CD4-positive, alpha-beta T cell (primary cell): ENCODE results near the gene PSMC2. TPM values are rescaled to one million over a fixed set of nuclear protein-coding genes. Genes with fewer than 3 reads are reported as not detected.

Experiments
- ATAC-seq: fragments of 200-7000 bp; cut with Tn5 transposase; one replicate; pipeline ENCODE4 v1.10.0; 2022; ENCODE audit warnings: mild to moderate bottlenecking; ENCODE audit not compliant: poor library complexity
- CTCF ChIA-PET: fragments of 350-600 bp; sonication (Branson Sonifier 250); formaldehyde crosslinking; loops from one replicate; lab custom pipeline; 2021; ENCODE audit warnings: antibody characterized with exemption, inconsistent platforms; lab: Charles Lee
- POLR2A ChIA-PET: fragments of 350-600 bp; sonication (Branson Sonifier 250); formaldehyde crosslinking; loops from one replicate; lab custom pipeline; 2021; ENCODE audit warnings: antibody characterized with exemption, inconsistent platforms; lab: Charles Lee
- DNase-seq, 14 experiments: peaks; one replicate each; pipeline ENCODE4 v3.0.0-alpha.2; 2013 to 2020; ENCODE audit warnings: mixed read lengths in 2 of 14
- H3K27ac ChIP-seq, 2 donors: one replicate each; pipeline versions ENCODE4 v1.5.1 to v1.7.0; 2013; ENCODE audit warnings: low read length in 2 of 2, low read depth in 1 of 2, mild to moderate bottlenecking in 1 of 2
- H3K27me3 ChIP-seq, 2 experiments: 1 replicate in 1 of 2; 2 replicates in 1 of 2; pipeline versions ENCODE4 v1.6.1 to v1.7.0; 2013; ENCODE audit warnings: low read length in 2 of 2, control low read depth in 1 of 2, mild to moderate bottlenecking in 1 of 2, moderate library complexity in 1 of 2; ENCODE audit not compliant: insufficient read depth in 2 of 2, control insufficient read depth in 1 of 2
- H3K36me3 ChIP-seq: one replicate; pipeline ENCODE4 v1.6.1; 2013; ENCODE audit warnings: low read length, control low read depth; ENCODE audit not compliant: insufficient read depth
- H3K4me1 ChIP-seq: one replicate; pipeline ENCODE4 v1.6.1; 2013; ENCODE audit warnings: low read length, control low read depth; ENCODE audit not compliant: insufficient read depth
- H3K4me3 ChIP-seq: one replicate; pipeline ENCODE4 v1.5.1; 2013; ENCODE audit warnings: mild to moderate bottlenecking, low read length, moderate library complexity
- H3K9me3 ChIP-seq, 2 experiments: 1 replicate in 1 of 2; 2 replicates in 1 of 2; pipeline versions ENCODE4 v1.6.1 to v1.7.0; 2013; ENCODE audit warnings: low read length in 2 of 2, mild to moderate bottlenecking in 2 of 2, control low read depth in 1 of 2, moderate library complexity in 1 of 2; ENCODE audit not compliant: control insufficient read depth in 1 of 2, insufficient read depth in 1 of 2
- H3K27ac Mint-ChIP-seq: one replicate; pipeline ENCODE4 v1.8.0; 2020; ENCODE audit warnings: mixed read lengths
- H3K27me3 Mint-ChIP-seq: one replicate; pipeline ENCODE4 v1.8.0; 2021; ENCODE audit warnings: mixed read lengths
- H3K36me3 Mint-ChIP-seq: one replicate; pipeline ENCODE4 v1.8.0; 2021; ENCODE audit warnings: low read depth, mixed read lengths
- H3K4me1 Mint-ChIP-seq: one replicate; pipeline ENCODE4 v1.8.0; 2021; ENCODE audit warnings: low read depth, mixed read lengths
- H3K4me3 Mint-ChIP-seq: one replicate; pipeline ENCODE4 v1.8.0; 2020; ENCODE audit warnings: mild to moderate bottlenecking, mixed read lengths
- H3K9me3 Mint-ChIP-seq: one replicate; pipeline ENCODE4 v1.8.0; 2020; ENCODE audit warnings: mixed read lengths
- intact Hi-C, 2 experiments: fragments of 100-400 bp; cut with DNase I in 1 of 2; cut with micrococcal nuclease in 1 of 2; formaldehyde crosslinking; loops; one replicate each; pipeline versions ENCODE4 v1.15.1 to v1.9.0; 2023 to 2025; cut with DNase I, micrococcal nuclease
- total RNA-seq, 174 experiments: library from RNA in 2 of 174; stranded (reverse) in 2 of 174; gene quantifications; one replicate each; pipeline ENCODE4 v1.2.3 and lab custom pipeline; 2021 to 2026
- TF ChIP-seq, protein P1 (sequence below): fragments of 200-600 bp; IDR thresholded peaks from one replicate; pipeline ENCODE4 v1.8.0; 2022; ENCODE audit warnings: antibody characterized with exemption, mild to moderate bottlenecking

Gene PSMC2
- total RNA-seq, 2 experiments from 2014 or later: 101 to 102 TPM

DNA sequence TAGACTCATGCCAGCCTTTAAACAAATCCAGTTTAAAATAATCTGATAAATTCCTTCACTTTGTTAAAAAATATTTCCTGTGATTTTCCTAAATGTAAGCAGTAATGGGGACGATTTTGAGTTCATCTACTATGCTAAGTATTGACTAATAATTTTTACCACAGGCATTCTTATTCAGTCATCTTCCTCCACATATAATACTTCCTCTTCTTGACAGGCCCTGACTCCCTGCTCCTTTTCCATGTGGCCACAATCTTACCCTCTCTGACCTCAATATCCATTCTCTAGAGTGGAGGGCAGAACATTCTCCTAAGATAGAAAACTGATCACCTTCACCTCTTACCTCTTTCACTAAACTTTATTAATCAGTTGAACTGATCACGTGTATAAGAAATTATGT lies 10.7 kb upstream of the PSMC2 start:
- ChIA-PET POLR2A (no interaction called here), CTCF (no interaction called here)
- Mint-ChIP-seq H3K27ac (no peak overlapping the region), H3K4me3 (no peak overlapping the region), H3K36me3 (peaks cover 74% of the 10 kb centered on the region), H3K27me3 (no peaks in the 10 kb centered on the region), H3K4me1 (peaks cover 32% of the 10 kb centered on the region), H3K9me3 (no peaks in the 10 kb centered on the region)
- no peak for DNase-seq
- Histone ChIP-seq H3K9me3 (no peaks in the 10 kb centered on the region), H3K4me1 (no peaks in the 10 kb centered on the region), H3K27me3 (no peaks in the 10 kb centered on the region), H3K27ac (no peak overlapping the region), H3K4me3 (no peak overlapping the region), H3K36me3 (peaks cover 68% of the 10 kb centered on the region)
- TF ChIP-seq, protein P1, sequence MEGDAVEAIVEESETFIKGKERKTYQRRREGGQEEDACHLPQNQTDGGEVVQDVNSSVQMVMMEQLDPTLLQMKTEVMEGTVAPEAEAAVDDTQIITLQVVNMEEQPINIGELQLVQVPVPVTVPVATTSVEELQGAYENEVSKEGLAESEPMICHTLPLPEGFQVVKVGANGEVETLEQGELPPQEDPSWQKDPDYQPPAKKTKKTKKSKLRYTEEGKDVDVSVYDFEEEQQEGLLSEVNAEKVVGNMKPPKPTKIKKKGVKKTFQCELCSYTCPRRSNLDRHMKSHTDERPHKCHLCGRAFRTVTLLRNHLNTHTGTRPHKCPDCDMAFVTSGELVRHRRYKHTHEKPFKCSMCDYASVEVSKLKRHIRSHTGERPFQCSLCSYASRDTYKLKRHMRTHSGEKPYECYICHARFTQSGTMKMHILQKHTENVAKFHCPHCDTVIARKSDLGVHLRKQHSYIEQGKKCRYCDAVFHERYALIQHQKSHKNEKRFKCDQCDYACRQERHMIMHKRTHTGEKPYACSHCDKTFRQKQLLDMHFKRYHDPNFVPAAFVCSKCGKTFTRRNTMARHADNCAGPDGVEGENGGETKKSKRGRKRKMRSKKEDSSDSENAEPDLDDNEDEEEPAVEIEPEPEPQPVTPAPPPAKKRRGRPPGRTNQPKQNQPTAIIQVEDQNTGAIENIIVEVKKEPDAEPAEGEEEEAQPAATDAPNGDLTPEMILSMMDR: no peak
- ATAC-seq: no peak
- intact Hi-C loops: no loop called here

DNA sequence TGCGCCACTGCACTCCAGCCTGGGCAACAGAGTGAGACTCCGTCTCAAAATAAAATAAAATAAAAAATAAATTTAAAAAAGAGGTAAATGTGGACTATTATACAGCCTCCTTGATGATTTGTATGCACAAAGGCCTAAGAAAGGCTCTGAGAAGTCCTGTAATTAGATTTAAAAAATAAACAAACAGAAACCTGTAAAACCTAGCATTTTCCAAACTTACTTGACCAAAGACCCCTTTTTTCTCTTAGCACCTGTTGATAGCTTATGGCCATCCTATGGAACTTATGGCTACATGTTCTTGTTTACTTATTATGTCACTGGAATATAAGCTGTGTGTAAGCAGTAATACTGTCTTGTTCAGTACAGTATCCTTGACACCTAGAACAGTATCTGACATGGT lies 8.6 kb upstream of the PSMC2 start:
- Histone ChIP-seq H3K4me1 (peaks cover 9% of the 10 kb centered on the region), H3K36me3 (peaks cover 64% of the 10 kb centered on the region), H3K27me3 (no peaks in the 10 kb centered on the region), H3K27ac (no peak overlapping the region), H3K9me3 (no peaks in the 10 kb centered on the region), H3K4me3 (no peak overlapping the region)
- no peaks in the 10 kb centered on the region for H3K27me3 Mint-ChIP-seq
- H3K27ac Mint-ChIP-seq: no peak overlapping the region
- ChIA-PET POLR2A (no interaction called here), CTCF (no interaction called here)
- H3K4me3 Mint-ChIP-seq: no peak overlapping the region
- DNase-seq: no peak
- intact Hi-C loops: no loop called here
- H3K9me3 Mint-ChIP-seq: no peaks in the 10 kb centered on the region
- TF ChIP-seq, protein P1: no peak
- H3K4me1 Mint-ChIP-seq: peaks cover 38% of the 10 kb centered on the region
- no peak for ATAC-seq
- peaks cover 70% of the 10 kb centered on the region for H3K36me3 Mint-ChIP-seq

DNA sequence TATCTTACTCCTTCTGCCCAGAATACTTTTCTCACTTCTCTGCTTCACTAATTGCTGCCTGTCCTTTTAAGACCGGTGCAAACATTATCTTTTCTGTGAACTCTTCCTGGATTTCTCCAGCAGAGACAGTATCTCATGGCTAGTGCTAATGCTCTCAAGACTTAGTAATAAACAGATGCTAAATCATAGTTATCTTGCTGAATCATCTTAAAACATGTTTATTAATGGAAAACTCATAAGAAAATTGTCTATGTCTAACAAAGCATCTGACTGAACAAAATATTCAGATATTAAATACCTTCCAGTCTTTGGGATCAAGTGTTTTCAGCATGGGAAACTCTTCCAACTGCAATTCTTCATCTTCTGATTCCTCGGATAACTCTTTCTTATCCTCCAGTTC lies 6.0 kb upstream of the PSMC2 start:
- Mint-ChIP-seq H3K4me3 (peak overlapping the region; percentile 7), H3K36me3 (peaks cover 64% of the 10 kb centered on the region), H3K9me3 (no peaks in the 10 kb centered on the region), H3K27me3 (no peaks in the 10 kb centered on the region), H3K4me1 (peaks cover 56% of the 10 kb centered on the region), H3K27ac (peak overlapping the region; percentile 5)
- POLR2A ChIA-PET: no interaction called here
- TF ChIP-seq, protein P1: no peak
- intact Hi-C loops: loop anchor here in 1 of 2 experiments (5.0 kb wide), 3 partner anchors 194 to 866 kb away; partner anchors contain the start of genes ARMC10, NAPEPLD and ORC5
- H3K4me3 ChIP-seq: no peak overlapping the region
- CTCF ChIA-PET: no interaction called here
- no peak for DNase-seq
- H3K27me3 ChIP-seq: no peaks in the 10 kb centered on the region
- no peak for ATAC-seq
- H3K27ac ChIP-seq: no peak overlapping the region
- H3K4me1 ChIP-seq: peaks cover 13% of the 10 kb centered on the region
- peaks cover 40% of the 10 kb centered on the region for H3K36me3 ChIP-seq
- H3K9me3 ChIP-seq: no peaks in the 10 kb centered on the region
